Measurements from ENCODE around the gene COL21A1.

Gene COL21A1

GRCh38 chr6:56073761-56074160 lies 173.6 kb downstream of the COL21A1 start:
- TF ChIP-seq CTCF (IDR thresholded peaks at IDR 0.05; ENCODE audit: insufficient read depth, low read length, missing control alignments): no peak
- POLR2A ChIA-PET: no interaction called here
- H3K4me3 ChIP-seq (ENCODE audit: low read depth, low read length): no peak overlapping the region
- DNase-seq (ENCODE audit: low read depth, low spot score): no peak
- CTCF ChIA-PET: interaction anchor here (1.5 kb wide), 1 partner anchor 241 kb away, joined by 3 read pairs; no protein-coding TSS in a partner anchor

GRCh38 chr6:56073315-56073714 lies 174.1 kb downstream of the COL21A1 start:
- no peak for TF ChIP-seq CTCF (IDR thresholded peaks at IDR 0.05; ENCODE audit: insufficient read depth, low read length, missing control alignments)
- ChIA-PET CTCF (interaction anchor here (0.6 kb wide), 1 partner anchor 15 kb away, joined by 3 read pairs; no protein-coding TSS in a partner anchor), POLR2A (no interaction called here)
- DNase-seq (ENCODE audit: low read depth, low spot score): no peak
- H3K4me3 ChIP-seq (ENCODE audit: low read depth, low read length): no peak overlapping the region

- ChIA-PET POLR2A (no interaction called here), CTCF (interaction anchor here (0.6 to 1.5 kb wide), 2 partner anchors 10 to 16 kb away, joined by 3 to 4 read pairs; no protein-coding TSS in a partner anchor)
- no peak for DNase-seq (ENCODE audit: low read depth, low spot score)
- H3K4me3 ChIP-seq (ENCODE audit: low read depth, low read length): no peak overlapping the region
- no peak for TF ChIP-seq CTCF (IDR thresholded peaks at IDR 0.05; ENCODE audit: insufficient read depth, low read length, missing control alignments)
These were observed 174.5 kb downstream of the COL21A1 start for GRCh38 chr6:56072856-56073255.

- no peak overlapping the region for H3K4me3 ChIP-seq (ENCODE audit: low read depth, low read length)
- ChIA-PET POLR2A (no interaction called here), CTCF (no interaction called here)
- no peak for DNase-seq (ENCODE audit: low read depth, low spot score)
- TF ChIP-seq CTCF (IDR thresholded peaks at IDR 0.05; ENCODE audit: insufficient read depth, low read length, missing control alignments): no peak
These were observed 182.0 kb downstream of the COL21A1 start for GRCh38 chr6:56065408-56065807.

GRCh38 chr6:56062836-56063235 lies 184.5 kb downstream of the COL21A1 start:
- no peak overlapping the region for H3K4me3 ChIP-seq (ENCODE audit: low read depth, low read length)
- TF ChIP-seq CTCF (IDR thresholded peaks at IDR 0.05; ENCODE audit: insufficient read depth, low read length, missing control alignments): no peak
- ChIA-PET POLR2A (no interaction called here), CTCF (interaction anchor here (1.2 kb wide), 1 partner anchor 9 kb away, joined by 4 read pairs; no protein-coding TSS in a partner anchor)
- no peak for DNase-seq (ENCODE audit: low read depth, low spot score)

GRCh38 chr6:56058636-56059035 lies 188.7 kb downstream of the COL21A1 start:
- no peak for TF ChIP-seq CTCF (IDR thresholded peaks at IDR 0.05; ENCODE audit: insufficient read depth, low read length, missing control alignments)
- H3K4me3 ChIP-seq (ENCODE audit: low read depth, low read length): no peak overlapping the region
- CTCF ChIA-PET: no interaction called here
- DNase-seq (ENCODE audit: low read depth, low spot score): no peak
- POLR2A ChIA-PET: no interaction called here
